ENCODE results near the gene SIRPA.
"Not testable (repeated sequence)": the region's sequence is repeated elsewhere in the genome, so short reads cannot be mapped to it uniquely, and the experiment has no call there.

The SIRPA gene

GRCh38 chr20:1898482-1899240 is 3.5 kb downstream of the SIRPA start:
- peak in 1 of 42 donors; percentile 13 for DNase-seq
- intact Hi-C loops (cut with DNase I), result no loop called here

- intact Hi-C loops (cut with DNase I), result no loop called here
Measured at GRCh38 chr20:1899241-1899525, 4.0 kb downstream of the SIRPA start.

GRCh38 chr20:1900321-1900801 is 5.2 kb downstream of the SIRPA start:
- peak in 32 of 42 donors; percentile 44 to 86 (median 66) for DNase-seq
- intact Hi-C loops (cut with DNase I), result no loop called here

More at GRCh38 chr20:1899241-1899525, 4.0 kb downstream of the SIRPA start:
- DNase-seq, result no peak

- no peak for DNase-seq
- intact Hi-C loops (cut with DNase I), result no loop called here
Measured at GRCh38 chr20:1901704-1902103, 6.5 kb downstream of the SIRPA start.

- DNase-seq, result peak in 1 of 42 donors; percentile 0
- intact Hi-C loops (cut with DNase I), result no loop called here
Measured at GRCh38 chr20:1902188-1902587, 7.0 kb downstream of the SIRPA start.

GRCh38 chr20:1904135-1904534 is 8.9 kb downstream of the SIRPA start:
- no peak for DNase-seq
- intact Hi-C loops (cut with DNase I), result no loop called here

GRCh38 chr20:1905009-1905408 is 9.8 kb downstream of the SIRPA start:
- intact Hi-C loops (cut with DNase I), result no loop called here
- DNase-seq, result no peak

- no peak for DNase-seq
Measured at GRCh38 chr20:1905693-1906092, 10.5 kb downstream of the SIRPA start.

GRCh38 chr20:1906361-1907051 is 11.3 kb downstream of the SIRPA start:
- DNase-seq, result no peak
- intact Hi-C loops (cut with DNase I), result no loop called here

More at GRCh38 chr20:1905693-1906092, 10.5 kb downstream of the SIRPA start:
- intact Hi-C loops (cut with DNase I), result no loop called here

- intact Hi-C loops (cut with DNase I), result no loop called here
Measured at GRCh38 chr20:1907586-1907985, 12.4 kb downstream of the SIRPA start.

GRCh38 chr20:1908191-1908590 is 13.0 kb downstream of the SIRPA start:
- intact Hi-C loops (cut with DNase I), result no loop called here
- DNase-seq, result no peak

More at GRCh38 chr20:1907586-1907985, 12.4 kb downstream of the SIRPA start:
- no peak for DNase-seq

- peak in 6 of 42 donors; percentile 30 to 70 (median 60) for DNase-seq
- intact Hi-C loops (cut with DNase I), result no loop called here
Measured at GRCh38 chr20:1909097-1909496, 13.9 kb downstream of the SIRPA start.

GRCh38 chr20:1911536-1911935 is 16.3 kb downstream of the SIRPA start:
- intact Hi-C loops (cut with DNase I), result no loop called here
- no peak for DNase-seq

- intact Hi-C loops (cut with DNase I), result no loop called here
- peak in 22 of 42 donors; percentile 36 to 84 (median 61) for DNase-seq
Measured at GRCh38 chr20:1912053-1912452, 16.8 kb downstream of the SIRPA start.

GRCh38 chr20:1912646-1913045 is 17.4 kb downstream of the SIRPA start:
- no peak for DNase-seq
- intact Hi-C loops (cut with DNase I), result no loop called here

- intact Hi-C loops (cut with DNase I), result not testable (repeated sequence)
- DNase-seq, result peak in 21 of 42 donors; percentile 40 to 85 (median 66)
Measured at GRCh38 chr20:1915233-1915632, 20.0 kb downstream of the SIRPA start.

GRCh38 chr20:1915725-1916124 is 20.5 kb downstream of the SIRPA start:
- intact Hi-C loops (cut with DNase I), result no loop called here
- DNase-seq, result no peak

GRCh38 chr20:1917786-1918185 is 22.6 kb downstream of the SIRPA start:
- intact Hi-C loops (cut with DNase I), result no loop called here
- DNase-seq, result no peak

GRCh38 chr20:1918491-1919165 is 23.4 kb downstream of the SIRPA start:
- intact Hi-C loops (cut with DNase I), result no loop called here
- peak in 1 of 42 donors; percentile 67 for DNase-seq

GRCh38 chr20:1920252-1920651 is 25.0 kb downstream of the SIRPA start:
- intact Hi-C loops (cut with DNase I), result no loop called here
- no peak for DNase-seq
